GM19372 (cell line): ENCODE measurements around the gene MPP4.
"Not testable (repeated sequence)": the region's sequence is repeated elsewhere in the genome, so short reads cannot be mapped to it uniquely, and the experiment has no call there.

Experiments used
- ATAC-seq: cut with Tn5 transposase; IDR thresholded peaks from one replicate; pipeline ENCODE4 v1.9.1; 2021; ENCODE audit warnings: mild to moderate bottlenecking, low read depth, moderate library complexity; ENCODE audit not compliant: unreplicated experiment

The MPP4 gene

GRCh38 chr2:201674794-201675193 is 23.6 kb downstream of the MPP4 start:
- ATAC-seq = no peak

- no peak for ATAC-seq
Observed at GRCh38 chr2:201674298-201674697, 24.1 kb downstream of the MPP4 start.

DNA sequence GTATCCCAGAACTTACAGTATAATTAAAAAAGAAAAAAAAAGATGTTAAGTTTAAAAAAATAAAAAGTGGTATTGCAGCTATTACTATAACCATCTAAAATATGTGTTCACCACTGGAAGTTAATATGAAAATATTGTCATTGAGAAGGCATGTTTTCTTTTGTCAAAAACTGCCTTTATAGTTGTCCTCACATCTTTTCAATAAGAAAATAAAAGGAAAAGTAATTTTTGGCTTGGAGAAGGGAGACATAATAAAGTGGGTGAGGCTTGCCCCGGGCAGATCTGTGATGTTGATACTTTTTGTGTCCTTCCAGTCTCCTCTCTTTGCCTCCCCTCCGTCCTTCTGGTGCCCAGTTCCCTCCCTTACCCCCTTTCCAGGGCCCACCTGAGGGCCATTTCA is 24.9 kb downstream of the MPP4 start:
- no peak for ATAC-seq

DNA sequence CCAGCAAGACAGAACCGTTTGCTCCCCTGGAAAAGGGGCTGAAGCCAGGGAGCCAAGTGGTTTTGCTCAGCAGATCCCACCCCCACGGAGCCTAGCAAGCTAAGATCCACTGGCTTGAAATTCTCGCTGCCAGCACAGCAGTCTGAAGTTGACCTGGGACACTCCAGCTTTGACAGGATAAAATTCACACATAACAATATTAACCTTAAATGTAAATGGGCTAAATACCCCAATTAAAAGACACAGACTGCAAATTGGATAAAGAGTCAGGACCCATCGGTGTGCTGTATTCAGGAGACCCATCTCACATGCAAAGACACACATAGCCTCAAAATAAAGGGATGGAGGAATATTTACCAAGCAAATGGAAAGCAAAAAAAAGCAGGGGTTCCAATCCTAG is 27.2 kb downstream of the MPP4 start:
- not testable (repeated sequence) for ATAC-seq

- ATAC-seq = no peak
Observed at GRCh38 chr2:201669865-201670264, 28.6 kb downstream of the MPP4 start.

- ATAC-seq = no peak
Observed at GRCh38 chr2:201668402-201668910, 30.0 kb downstream of the MPP4 start.

- ATAC-seq = no peak
Observed at GRCh38 chr2:201664334-201664733, 34.1 kb downstream of the MPP4 start.

GRCh38 chr2:201661366-201661765 is 37.1 kb downstream of the MPP4 start:
- ATAC-seq = no peak

- ATAC-seq = no peak
Observed at GRCh38 chr2:201660293-201660895, 38.0 kb downstream of the MPP4 start.

DNA sequence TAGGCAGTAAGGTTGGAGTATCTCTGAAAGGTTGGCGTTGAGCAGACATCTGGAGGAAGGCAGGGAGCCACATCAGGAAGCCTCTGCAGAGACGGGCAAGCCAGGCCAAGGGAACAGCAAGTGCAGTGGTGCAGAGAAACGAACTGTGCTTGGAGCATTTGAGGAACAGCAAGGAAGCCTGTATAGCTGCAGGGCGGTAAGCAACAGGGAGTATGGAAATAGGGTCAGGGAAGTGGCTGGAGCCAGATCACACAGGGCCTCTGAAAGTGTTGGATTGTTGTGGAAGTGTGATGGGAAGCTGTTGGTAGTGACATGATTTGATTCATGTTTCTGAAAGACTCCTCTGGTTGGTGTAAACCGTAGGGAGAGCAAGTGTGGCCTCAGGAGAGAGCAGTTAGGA is 41.7 kb downstream of the MPP4 start:
- ATAC-seq = no peak

DNA sequence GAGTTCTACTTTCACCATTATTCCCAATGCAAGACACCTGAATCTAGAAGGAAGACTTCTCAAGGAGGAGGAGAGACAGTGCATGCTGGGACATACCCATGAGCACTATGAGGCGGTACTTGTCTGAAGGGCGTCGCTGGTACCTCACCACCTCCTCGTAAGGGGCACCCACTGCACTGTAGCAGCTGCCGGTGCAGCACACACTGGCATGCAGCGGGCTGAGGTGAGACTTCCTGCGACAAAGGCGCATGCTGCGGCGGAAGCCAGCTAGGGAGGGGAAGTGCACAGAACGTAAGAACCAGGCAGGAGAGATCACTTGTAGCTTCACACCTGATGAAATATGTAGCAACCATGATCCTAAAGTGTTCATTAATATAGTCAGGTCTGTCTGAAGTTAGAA is 42.3 kb downstream of the MPP4 start:
- no peak for ATAC-seq

DNA sequence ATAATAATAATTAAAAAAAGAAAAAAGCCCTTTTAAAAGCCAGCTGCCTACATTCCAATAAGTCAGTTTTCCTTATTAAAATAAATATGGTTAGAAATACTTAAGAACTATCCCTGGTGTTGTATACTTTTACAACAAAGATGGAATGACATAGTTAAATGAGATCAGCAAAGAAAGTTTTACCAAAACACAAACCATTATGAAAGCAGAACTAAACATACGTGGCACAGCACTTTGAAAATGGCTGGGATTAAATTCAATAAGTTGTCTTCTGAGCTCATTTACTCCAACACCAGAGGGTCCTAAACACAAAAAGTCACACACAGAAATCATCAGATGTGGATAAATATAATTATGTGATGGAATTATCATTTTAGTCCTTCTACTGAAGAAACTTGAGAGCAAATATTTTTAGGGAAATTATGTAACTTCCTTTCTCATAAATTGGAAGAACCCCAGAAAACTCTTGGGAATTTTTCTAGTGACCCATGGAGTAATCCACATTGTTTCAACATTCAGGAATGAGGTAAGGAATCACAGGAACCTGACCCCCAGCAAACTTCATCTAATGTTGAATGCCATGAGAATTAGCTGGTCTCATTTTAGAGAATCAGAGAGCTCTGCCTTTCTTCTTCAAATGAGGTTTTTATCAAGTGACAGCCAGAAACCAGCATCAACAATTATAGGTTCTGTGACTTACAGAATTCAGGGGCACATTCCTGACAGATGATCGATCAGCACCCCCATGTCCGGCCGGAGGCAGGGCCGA is 43.6 kb downstream of the MPP4 start:
- no peak for ATAC-seq

GRCh38 chr2:201653221-201653620 is 45.2 kb downstream of the MPP4 start:
- ATAC-seq = no peak

DNA sequence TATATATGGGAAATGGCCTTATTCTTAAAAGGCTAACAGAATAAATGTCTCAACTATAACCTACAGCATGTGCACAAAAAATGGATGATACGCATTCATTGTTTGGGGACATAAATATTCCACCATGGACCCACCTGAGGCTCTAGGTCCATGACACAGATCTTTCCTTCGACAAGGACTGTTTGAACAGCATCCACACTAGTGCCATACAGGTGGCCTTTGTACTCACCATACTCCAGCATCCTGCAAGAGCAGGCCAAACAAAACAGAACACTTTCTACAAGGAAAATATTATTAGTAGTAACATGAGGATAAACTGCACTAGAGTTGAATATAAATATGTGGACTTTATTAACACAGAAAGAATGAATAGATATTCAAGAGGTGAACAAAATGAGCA is 49.0 kb downstream of the MPP4 start:
- no peak for ATAC-seq

DNA sequence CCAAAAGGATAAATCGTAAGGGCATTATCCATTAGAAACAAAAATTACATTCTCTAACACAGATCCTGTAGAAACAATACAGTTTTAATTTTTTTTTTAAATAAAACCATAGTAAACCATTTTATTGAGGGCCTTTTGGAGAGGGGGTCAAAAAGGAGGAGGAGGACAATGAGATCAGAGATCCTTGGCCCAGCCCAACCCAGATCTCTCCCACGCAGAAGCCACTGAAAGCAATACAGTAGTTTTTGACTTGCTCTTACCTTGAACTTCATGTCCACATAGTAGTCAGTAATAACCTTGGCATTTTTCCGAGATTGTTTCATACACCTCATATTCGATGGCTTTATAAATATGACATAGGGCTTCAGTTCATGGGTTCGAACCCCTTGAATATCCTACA is 51.0 kb downstream of the MPP4 start:
- no peak for ATAC-seq

- no peak for ATAC-seq
Observed at GRCh38 chr2:201644001-201644400, 54.4 kb downstream of the MPP4 start.

DNA sequence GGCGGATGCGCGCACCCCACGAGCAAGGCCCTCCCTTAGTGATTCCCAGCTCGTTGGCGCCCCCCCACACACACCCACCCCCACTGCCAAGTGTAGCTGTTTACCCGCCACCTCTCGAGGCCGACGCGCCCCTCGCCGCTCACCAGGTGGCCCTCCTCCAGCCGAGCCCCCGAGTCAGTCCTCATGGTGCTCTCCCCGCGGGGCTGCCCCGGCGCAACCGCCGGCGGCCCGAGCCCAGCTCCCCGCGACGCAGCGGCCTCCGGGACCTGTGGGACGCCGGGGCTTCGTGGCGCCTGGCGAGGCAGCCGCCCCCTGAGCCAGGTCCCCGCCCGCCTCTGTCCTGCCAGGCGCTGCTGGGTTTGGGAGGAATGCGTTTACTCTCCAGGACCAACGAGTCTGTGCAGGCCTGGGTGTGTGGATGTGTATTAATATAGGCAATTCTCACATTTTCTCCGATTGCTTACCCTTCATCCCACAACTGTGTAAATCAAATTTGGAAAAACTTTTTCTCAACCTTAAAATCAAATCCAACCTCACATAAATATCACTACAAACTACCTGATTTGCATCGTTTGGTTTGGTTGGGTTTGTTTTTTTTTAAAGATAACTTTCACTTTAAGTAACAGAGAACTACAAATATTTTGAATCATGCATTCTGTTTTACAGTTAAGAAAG is 55.1 kb downstream of the MPP4 start, which contains the start of gene TMEM237:
TMEM237 (minus strand) TSS at position 288 of the 675 bp plus-strand sequence; CDS start at position 185, 103 bp downstream.
- ATAC-seq = peak; percentile 35

- ATAC-seq = peak; percentile 87
Observed at GRCh38 chr2:201642579-201643215, 55.7 kb downstream of the MPP4 start.

DNA sequence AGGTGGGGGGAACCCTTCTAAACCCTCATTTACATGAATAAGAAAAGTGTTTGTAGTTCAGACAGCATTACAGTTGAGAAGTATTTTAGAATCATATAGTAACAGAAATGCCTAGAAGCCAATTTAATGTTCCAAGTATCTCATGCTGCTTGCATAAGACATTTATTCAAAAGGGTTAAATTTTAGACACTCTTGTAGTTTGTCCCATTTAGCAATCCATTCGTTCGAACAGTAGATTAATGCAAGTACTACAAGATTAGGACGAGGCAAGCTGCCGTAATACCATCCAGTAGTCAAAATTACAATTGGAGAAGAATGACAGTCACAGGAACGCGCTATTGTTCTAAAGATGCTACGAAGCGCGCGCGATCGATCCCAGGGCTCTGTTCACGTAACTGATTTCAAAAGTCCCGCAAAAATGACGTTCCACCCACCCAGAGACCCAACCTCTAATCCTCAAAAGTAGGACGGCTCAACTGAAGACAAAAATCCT is 56.3 kb downstream of the MPP4 start:
- peak; percentile 56 for ATAC-seq

DNA sequence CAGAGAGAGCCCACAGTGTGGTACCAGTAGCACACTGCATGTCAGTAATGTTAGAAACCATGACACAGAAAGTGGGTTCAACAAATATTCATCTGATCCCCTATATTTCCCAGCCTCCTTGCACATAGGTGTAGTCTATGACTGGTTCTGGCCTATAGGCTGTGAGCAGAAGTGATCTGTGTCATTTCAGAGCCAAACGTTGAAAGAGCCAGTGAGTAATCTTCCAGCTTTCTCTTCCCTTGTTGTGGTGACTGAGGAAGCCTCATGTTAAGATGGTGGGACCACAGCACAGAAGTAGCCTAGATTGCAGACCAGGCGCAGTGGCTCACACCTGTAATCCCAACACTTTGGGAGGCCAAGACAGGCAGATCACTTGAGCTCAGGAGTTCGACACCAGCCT is 59.2 kb downstream of the MPP4 start:
- ATAC-seq = no peak

DNA sequence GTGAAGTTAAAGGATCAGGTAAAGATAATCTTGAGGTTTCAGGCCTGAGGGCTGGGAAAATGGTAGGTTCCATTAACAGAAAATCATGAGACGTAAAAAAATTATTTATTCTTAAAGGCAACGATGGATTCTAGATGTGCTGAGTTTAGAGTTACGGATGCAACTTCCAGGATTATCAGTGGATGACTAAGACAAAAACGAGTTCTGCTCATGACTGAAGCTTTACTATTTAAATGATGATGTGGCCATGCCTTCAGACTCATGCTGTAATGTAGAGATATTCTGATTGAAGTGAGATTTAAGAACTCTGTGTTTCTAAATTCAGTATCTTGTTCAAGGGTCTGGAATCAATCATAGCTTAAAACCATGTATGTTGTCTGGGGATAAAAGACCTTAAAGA is 60.1 kb downstream of the MPP4 start:
- no peak for ATAC-seq
